Stomach (tissue), 9 donors: ENCODE data around the gene PPP6C. TPM values are rescaled to one million over a fixed set of nuclear protein-coding genes. Genes with fewer than 3 reads are reported as not detected.

Source experiments
- DNase-seq, 2 donors: peaks; one replicate each; pipeline versions ENCODE4 v3.0.0 to v3.0.0-alpha.2; 2013 to 2019
- H3K27ac ChIP-seq, 5 donors: fragments of 200-600 bp in 4 of 5; sonication (generic) in 4 of 5; one replicate each; pipeline ENCODE4 v1.5.1; 2013 to 2019; ENCODE audit warnings: mild to moderate bottlenecking in 1 of 5, moderate library complexity in 1 of 5
- H3K27me3 ChIP-seq, 3 donors: fragments of 200-600 bp; sonication (generic); one replicate each; pipeline ENCODE4 v1.5.1; 2017 to 2019; ENCODE audit warnings: mixed run types in 1 of 3
- H3K36me3 ChIP-seq, 4 donors: fragments of 200-600 bp; sonication (generic); 1 replicate in 3 of 4; 2 replicates in 1 of 4; pipeline ENCODE4 v1.5.1; 2016 to 2019
- H3K4me1 ChIP-seq, 4 donors: fragments of 200-600 bp; sonication (generic); one replicate each; pipeline ENCODE4 v1.5.1; 2016 to 2019
- H3K4me3 ChIP-seq, 4 donors: fragments of 200-600 bp; sonication (generic) in 3 of 4; one replicate each; pipeline ENCODE4 v1.5.1; 2016 to 2019; ENCODE audit warnings: mild to moderate bottlenecking in 1 of 4
- H3K9me3 ChIP-seq, 4 donors: fragments of 200-600 bp; sonication (generic); one replicate each; pipeline ENCODE4 v1.5.1; 2016 to 2019
- EP300 ChIP-seq: sonication (generic); formaldehyde crosslinking; IDR thresholded peaks from one replicate; pipeline ENCODE4 v1.6.1; 2017; ENCODE audit warnings: antibody characterized with exemption
- POLR2A ChIP-seq, 4 donors: fragments of 450-650 bp; IDR thresholded peaks; one replicate each; pipeline ENCODE4 v1.6.1; 2016; ENCODE audit warnings: antibody characterized with exemption in 4 of 4, control low read depth in 2 of 4, mild to moderate bottlenecking in 1 of 4, moderate library complexity in 1 of 4
- POLR2AphosphoS5 ChIP-seq, 3 donors: sonication (generic); formaldehyde crosslinking; IDR thresholded peaks; one replicate each; pipeline ENCODE4 v1.6.1; 2016; ENCODE audit warnings: antibody characterized with exemption in 3 of 3
- WGBS, 5 donors: extraction: QIAGEN DNeasy Blood & Tissue Kit in 3 of 5; methylation state at CpG; one replicate each; pipeline versions ENCODE4 v1.1.5 to v1.1.7; 2013 to 2018; 5-methylcytosine and 5-hydroxymethylcytosine counted together
- intact Hi-C: fragments of 100-400 bp; cut with DNase I; formaldehyde crosslinking; loops from one replicate; pipeline ENCODE4 v1.15.1; 2023; ENCODE audit warnings: low total_unique reads
- polyA plus RNA-seq, 3 donors: library from polyadenylated mRNA; stranded (reverse); fragments of 200-250 nt; gene quantifications; one replicate each; pipeline ENCODE4 v1.2.3, GENCODE V29; 2013
- total RNA-seq, 5 donors: library from RNA; depleted of rRNA; stranded (reverse); fragments of >200 nt; gene quantifications; one replicate each; pipeline versions ENCODE4 v1.1.0 to v1.2.3, GENCODE V29; 2014 to 2016
- TF ChIP-seq, protein P1 (sequence below), 7 experiments: fragments of 450-650 bp in 4 of 7; fragments of 200-600 bp in 3 of 7; sonication (generic) in 3 of 7; IDR thresholded peaks; one replicate each; pipeline ENCODE4 v1.5.1; 2016 to 2019; ENCODE audit warnings: antibody characterized with exemption in 7 of 7, control low read depth in 2 of 7, mild to moderate bottlenecking in 1 of 7
- donor health status: healthy with polysubstance abuse.
- donor health status: Bipolar disorder and iron deficiency.
- donor health status: healthy.

The PPP6C gene
- total and polyA plus RNA-seq, 8 donors = 4.6 to 62.0 (median 26.3) TPM

DNA sequence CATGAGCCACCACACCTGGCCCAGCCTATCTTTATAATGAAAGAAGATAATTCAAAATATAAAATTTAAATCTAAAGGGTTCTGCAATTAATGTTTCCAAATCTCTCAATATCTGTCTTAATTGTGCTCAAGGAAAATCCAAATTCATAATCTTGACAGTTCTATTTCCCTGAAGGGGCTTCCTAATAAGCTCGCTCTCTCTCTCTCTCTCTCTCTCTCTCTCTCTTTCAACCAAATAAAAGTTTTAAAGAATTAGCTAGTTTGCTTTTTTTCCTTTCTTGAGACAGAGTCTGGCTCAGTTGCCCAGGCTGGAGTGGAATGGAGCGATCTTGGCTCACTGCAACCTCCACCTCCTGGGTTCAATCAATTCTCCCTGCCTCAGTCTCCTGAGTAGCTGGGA, 33.1 kb downstream of the PPP6C start:
- H3K4me3 ChIP-seq = no peak overlapping the region
- intact Hi-C loops = no loop called here
- 81 to 100% (median 98%) methylated on average over 2 of the region's 2 CpGs for WGBS, 5 donors
- no peak overlapping the region for H3K27ac ChIP-seq
- peaks cover 20 to 64% (median 62%) of the 10 kb centered on the region in 4 donors for H3K36me3 ChIP-seq
- no peak for TF ChIP-seq POLR2AphosphoS5 (IDR thresholded peaks at IDR 0.05)
- TF ChIP-seq, protein P1, sequence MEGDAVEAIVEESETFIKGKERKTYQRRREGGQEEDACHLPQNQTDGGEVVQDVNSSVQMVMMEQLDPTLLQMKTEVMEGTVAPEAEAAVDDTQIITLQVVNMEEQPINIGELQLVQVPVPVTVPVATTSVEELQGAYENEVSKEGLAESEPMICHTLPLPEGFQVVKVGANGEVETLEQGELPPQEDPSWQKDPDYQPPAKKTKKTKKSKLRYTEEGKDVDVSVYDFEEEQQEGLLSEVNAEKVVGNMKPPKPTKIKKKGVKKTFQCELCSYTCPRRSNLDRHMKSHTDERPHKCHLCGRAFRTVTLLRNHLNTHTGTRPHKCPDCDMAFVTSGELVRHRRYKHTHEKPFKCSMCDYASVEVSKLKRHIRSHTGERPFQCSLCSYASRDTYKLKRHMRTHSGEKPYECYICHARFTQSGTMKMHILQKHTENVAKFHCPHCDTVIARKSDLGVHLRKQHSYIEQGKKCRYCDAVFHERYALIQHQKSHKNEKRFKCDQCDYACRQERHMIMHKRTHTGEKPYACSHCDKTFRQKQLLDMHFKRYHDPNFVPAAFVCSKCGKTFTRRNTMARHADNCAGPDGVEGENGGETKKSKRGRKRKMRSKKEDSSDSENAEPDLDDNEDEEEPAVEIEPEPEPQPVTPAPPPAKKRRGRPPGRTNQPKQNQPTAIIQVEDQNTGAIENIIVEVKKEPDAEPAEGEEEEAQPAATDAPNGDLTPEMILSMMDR (IDR thresholded peaks at IDR 0.05) = no peak
- TF ChIP-seq POLR2A (IDR thresholded peaks at IDR 0.05) = no peak
- no peak for TF ChIP-seq EP300
- DNase-seq = no peak
- H3K9me3 ChIP-seq = no peaks in the 10 kb centered on the region
- no peaks in the 10 kb centered on the region for H3K27me3 ChIP-seq
- H3K4me1 ChIP-seq = peaks cover 0 to 21% (median 14%) of the 10 kb centered on the region in 4 donors

DNA sequence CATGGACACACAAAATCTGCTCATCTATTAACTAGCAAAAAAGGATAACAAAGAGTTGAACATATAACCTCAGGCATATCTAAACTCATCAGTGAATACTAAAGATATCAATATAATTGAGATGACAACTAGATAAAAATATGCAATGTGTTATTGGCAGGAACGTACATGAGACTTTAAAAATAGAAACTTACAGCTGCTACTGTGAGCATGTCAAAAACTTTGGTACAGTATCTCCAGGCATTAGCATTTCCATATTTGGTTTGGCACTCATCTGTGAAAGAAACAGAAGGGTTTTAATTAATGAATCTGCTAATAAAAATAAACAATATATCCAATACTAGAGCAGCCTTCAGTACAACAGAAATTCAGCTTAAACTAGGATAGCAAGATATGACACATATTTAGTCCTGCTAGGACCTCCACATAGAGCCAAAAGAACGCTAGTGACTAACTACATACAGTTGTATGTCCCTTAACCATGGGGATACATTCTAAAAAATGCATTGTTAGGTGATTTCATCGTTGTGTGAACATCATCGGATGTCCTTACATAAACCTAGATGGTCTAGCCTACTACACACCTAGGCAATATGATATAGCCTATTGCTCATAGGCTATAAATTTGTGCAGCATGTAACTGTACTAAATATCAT, 35.8 kb downstream of the PPP6C start:
- intact Hi-C loops = no loop called here
- Histone ChIP-seq H3K27me3 (no peaks in the 10 kb centered on the region), H3K4me3 (no peak overlapping the region), H3K36me3 (peaks cover 36 to 91% (median 87%) of the 10 kb centered on the region in 4 donors), H3K9me3 (no peaks in the 10 kb centered on the region), H3K27ac (no peak overlapping the region), H3K4me1 (no peaks in the 10 kb centered on the region)
- TF ChIP-seq POLR2A (IDR thresholded peaks at IDR 0.05) = no peak
- TF ChIP-seq POLR2AphosphoS5 (IDR thresholded peaks at IDR 0.05) = no peak
- TF ChIP-seq EP300 = no peak
- TF ChIP-seq, protein P1 (IDR thresholded peaks at IDR 0.05) = no peak
- DNase-seq = no peak
- 80 to 86% (median 84%) methylated on average over 4 of the region's 4 CpGs for WGBS, 5 donors

DNA sequence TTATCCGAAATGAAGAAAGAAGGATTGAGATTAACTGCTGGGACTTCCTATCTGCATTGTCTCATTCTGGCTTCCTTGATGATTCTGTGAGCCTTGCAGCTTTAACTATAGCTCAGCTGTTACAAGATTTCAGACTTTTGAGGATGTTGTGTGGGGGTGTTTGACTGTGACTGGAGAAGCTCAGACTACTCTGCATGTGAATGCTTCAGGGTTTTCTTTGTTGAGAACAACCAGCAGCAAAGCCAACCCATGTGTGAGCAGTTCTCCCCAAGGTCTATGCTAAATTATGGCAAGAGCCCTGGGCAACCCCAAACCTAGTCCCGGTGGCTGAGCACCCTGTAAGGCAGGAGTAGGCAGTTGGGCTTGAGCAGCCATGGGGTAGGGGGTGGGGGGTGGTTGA, 37.9 kb downstream of the PPP6C start:
- no peak for DNase-seq
- Histone ChIP-seq H3K4me1 (peaks cover 0 to 4% (median 1%) of the 10 kb centered on the region in 4 donors), H3K9me3 (no peaks in the 10 kb centered on the region), H3K4me3 (no peak overlapping the region), H3K27me3 (no peaks in the 10 kb centered on the region), H3K36me3 (peaks cover 36 to 80% (median 74%) of the 10 kb centered on the region in 4 donors), H3K27ac (no peak overlapping the region)
- WGBS, 5 donors = 75 to 95% (median 95%) methylated on average over 2 of the region's 2 CpGs
- intact Hi-C loops = no loop called here
- TF ChIP-seq, protein P1 (IDR thresholded peaks at IDR 0.05) = no peak
- TF ChIP-seq EP300 (no peak), POLR2AphosphoS5 (IDR thresholded peaks at IDR 0.05) (no peak), POLR2A (IDR thresholded peaks at IDR 0.05) (no peak)

DNA sequence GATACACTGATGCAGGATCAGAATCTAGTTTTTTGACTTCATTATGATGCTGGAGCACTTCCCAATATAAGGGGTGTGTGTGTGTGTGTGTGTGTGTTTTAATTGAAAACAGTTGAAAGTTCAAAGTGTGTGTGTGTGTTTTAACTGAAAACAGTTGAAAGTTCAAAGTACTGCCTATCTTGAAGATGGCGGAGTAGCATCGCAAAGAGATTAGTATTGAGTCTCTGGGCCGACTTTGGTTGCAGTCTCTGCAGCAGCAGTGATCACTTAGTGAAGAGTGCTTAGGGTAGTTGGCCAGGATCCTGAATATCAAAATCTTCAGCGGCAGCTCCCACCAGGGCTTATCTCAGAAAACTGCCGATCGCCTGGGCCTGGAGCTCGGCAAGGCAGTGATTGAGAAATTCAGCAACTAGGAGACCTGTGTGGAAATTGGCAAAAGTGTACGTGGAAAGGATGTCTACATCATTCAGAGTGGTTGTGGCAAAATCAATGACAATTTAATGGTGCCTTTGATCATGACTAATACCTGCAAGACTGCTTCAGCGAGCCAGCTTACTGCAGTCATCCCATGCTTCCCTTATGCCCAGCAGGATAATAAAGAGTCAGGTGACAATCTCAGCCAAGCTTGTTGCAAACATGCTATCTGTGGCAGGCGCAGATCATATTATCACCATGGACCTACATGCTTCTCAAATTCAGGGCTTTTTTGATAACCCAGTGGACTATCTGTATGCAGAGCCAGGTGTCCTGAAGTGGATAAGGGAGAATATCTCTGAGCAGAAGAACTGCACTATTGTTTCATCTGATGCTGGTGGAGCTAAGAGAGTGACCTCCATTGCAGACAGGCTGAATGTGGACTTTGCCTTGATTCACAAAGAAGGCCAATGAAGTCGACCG, 39.0 kb downstream of the PPP6C start:
- DNase-seq = no peak
- Histone ChIP-seq H3K4me1 (peaks cover 0 to 12% (median 3%) of the 10 kb centered on the region in 4 donors), H3K4me3 (no peak overlapping the region), H3K9me3 (no peaks in the 10 kb centered on the region), H3K36me3 (peaks cover 36 to 73% (median 65%) of the 10 kb centered on the region in 4 donors), H3K27me3 (no peaks in the 10 kb centered on the region), H3K27ac (no peak overlapping the region)
- WGBS, 5 donors = 79 to 89% (median 84%) methylated on average over 12 of the region's 12 CpGs
- TF ChIP-seq EP300 (no peak), POLR2A (IDR thresholded peaks at IDR 0.05) (no peak), POLR2AphosphoS5 (IDR thresholded peaks at IDR 0.05) (no peak)
- TF ChIP-seq, protein P1 (IDR thresholded peaks at IDR 0.05) = no peak
- intact Hi-C loops = no loop called here
